Measurements from ENCODE around the gene TRIM56. TPM values are rescaled to one million over a fixed set of nuclear protein-coding genes. Genes with fewer than 3 reads are reported as not detected.
"Not testable (repeated sequence)": the region's sequence is repeated elsewhere in the genome, so short reads cannot be mapped to it uniquely, and the experiment has no call there.

TRIM56 gene
- total and polyA plus RNA-seq, 7 donors: 3.2 to 15.7 (median 12.6) TPM

DNA sequence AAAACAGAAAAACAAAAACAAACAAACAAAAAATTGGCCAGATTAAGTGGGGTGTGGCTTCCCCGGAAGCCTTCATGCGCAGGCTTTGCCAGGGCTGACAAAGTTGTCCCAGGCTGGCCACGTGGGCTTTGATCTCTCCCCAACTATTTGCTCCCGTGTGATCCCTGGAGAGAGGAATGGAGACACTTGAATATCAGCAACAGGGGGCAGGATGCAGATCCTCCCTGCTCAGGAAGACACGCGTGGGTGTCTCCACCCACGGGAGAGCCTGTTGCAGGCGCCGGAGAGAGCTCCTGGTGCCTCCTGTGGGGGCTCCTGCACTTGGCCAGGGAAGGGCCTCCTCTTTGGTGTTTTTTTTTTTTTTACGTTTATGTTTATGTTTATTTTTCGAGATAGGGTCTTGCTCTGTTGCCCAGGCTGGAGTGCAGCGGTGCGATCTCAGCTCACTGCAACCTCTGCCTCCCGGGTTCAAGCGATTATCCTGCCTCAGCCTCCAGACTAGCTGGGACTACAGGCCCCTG, 19.0 kb downstream of the TRIM56 start:
- DNase-seq (peak in 1 of 2 donors; percentile 37), ATAC-seq (no peak)
- Histone ChIP-seq H3K9me3 (no peaks in the 10 kb centered on the region), H3K27ac (no peak overlapping the region), H3K4me1 (peaks cover 13% of the 10 kb centered on the region), H3K27me3 (ENCODE audit: insufficient read depth in 3 of 3, low read length in 2 of 3) (peaks cover 0 to 29% (median 9%) of the 10 kb centered on the region in 3 donors), H3K4me3 (no peak overlapping the region), H3K36me3 (ENCODE audit: insufficient read depth in 1 of 2, low read depth in 1 of 2) (no peaks in the 10 kb centered on the region)
- intact Hi-C loops (cut with DNase I): no loop called here
- TF ChIP-seq CTCF (IDR thresholded peaks at IDR 0.05): no peak
- WGBS, 3 donors: 58 to 71% (median 61%) methylated on average over 15 of the region's 15 CpGs

DNA sequence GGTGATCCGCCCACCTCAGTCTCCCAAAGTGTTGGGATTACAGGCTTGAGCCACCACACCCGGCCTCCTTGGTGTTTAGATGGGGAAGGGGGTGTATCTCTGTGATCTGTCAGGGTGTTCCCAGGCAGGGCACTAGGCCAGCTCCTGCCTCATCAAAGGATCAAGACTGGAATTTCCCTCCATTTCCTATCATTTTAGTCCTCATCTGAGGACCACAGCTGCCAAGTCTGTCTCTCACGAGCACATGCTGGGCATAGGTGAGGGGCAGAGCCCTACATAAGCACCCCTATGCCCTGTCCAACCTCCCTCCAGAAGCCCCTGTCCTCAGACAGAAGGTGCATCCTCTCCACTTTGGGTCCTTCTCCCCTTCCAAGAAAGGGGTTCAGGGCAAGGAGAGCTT, 19.5 kb downstream of the TRIM56 start:
- Histone ChIP-seq H3K27me3 (ENCODE audit: insufficient read depth in 3 of 3, low read length in 2 of 3) (peaks cover 0 to 31% (median 9%) of the 10 kb centered on the region in 3 donors), H3K9me3 (no peaks in the 10 kb centered on the region), H3K27ac (no peak overlapping the region), H3K4me1 (peaks cover 7% of the 10 kb centered on the region), H3K36me3 (ENCODE audit: insufficient read depth in 1 of 2, low read depth in 1 of 2) (no peaks in the 10 kb centered on the region), H3K4me3 (no peak overlapping the region)
- intact Hi-C loops (cut with DNase I): no loop called here
- WGBS, 3 donors: 59 to 84% (median 65%) methylated on average over 3 of the region's 3 CpGs
- ATAC-seq (no peak), DNase-seq (no peak)
- no peak for TF ChIP-seq CTCF (IDR thresholded peaks at IDR 0.05)

GRCh38 chr7:101105248-101105647, 20.0 kb downstream of the TRIM56 start:
- H3K9me3 ChIP-seq; intact Hi-C loops (cut with DNase I); H3K4me1 ChIP-seq; H3K4me3 ChIP-seq; H3K27ac ChIP-seq; H3K36me3 ChIP-seq (ENCODE audit: insufficient read depth in 1 of 2, low read depth in 1 of 2); ATAC-seq: not testable (repeated sequence)
- peaks cover 0 to 35% (median 9%) of the 10 kb centered on the region in 3 donors for H3K27me3 ChIP-seq (ENCODE audit: insufficient read depth in 3 of 3, low read length in 2 of 3)
- 73 to 79% (median 79%) methylated on average over 5 of the region's 5 CpGs for WGBS, 3 donors
- DNase-seq: peak in 1 of 2 donors; percentile 14

- H3K27ac ChIP-seq: no peak overlapping the region
- TF ChIP-seq CTCF (IDR thresholded peaks at IDR 0.05): no peak
- no peaks in the 10 kb centered on the region for H3K36me3 ChIP-seq (ENCODE audit: insufficient read depth in 1 of 2, low read depth in 1 of 2)
- H3K4me3 ChIP-seq: no peak overlapping the region
- DNase-seq: no peak
- H3K9me3 ChIP-seq: no peaks in the 10 kb centered on the region
- 90 to 98% (median 91%) methylated on average over 7 of the region's 7 CpGs for WGBS, 3 donors
- no peaks in the 10 kb centered on the region for H3K4me1 ChIP-seq
- intact Hi-C loops (cut with DNase I): no loop called here
- peaks cover 0 to 32% (median 6%) of the 10 kb centered on the region in 3 donors for H3K27me3 ChIP-seq (ENCODE audit: insufficient read depth in 3 of 3, low read length in 2 of 3)
- ATAC-seq: no peak
Observed at GRCh38 chr7:101106386-101106785, 21.1 kb downstream of the TRIM56 start.

DNA sequence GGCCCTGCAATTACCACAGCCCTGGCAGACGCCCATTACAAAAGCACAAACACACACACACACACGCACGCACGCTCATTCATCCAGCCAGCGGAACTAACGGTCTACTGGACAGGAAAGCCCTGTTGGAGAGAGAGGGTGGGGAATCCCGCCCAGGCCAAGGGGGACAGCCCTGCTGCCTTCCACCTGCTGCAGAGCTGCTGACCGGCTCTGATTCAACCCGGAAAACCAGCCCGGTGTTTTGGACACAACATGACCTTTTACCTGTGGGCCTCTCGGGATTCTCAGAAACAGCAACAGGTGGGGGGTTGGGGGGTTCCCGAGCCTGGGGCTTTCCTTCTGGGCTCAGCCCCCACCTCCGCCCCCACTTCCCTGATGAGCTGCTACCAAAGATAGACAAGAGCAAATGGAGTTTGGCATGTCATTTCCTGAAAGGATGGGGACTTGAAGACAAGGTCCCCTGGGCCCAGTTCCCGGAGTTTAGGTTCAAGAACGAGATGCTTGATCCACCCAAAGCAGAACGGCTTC, 23.1 kb downstream of the TRIM56 start:
- no peaks in the 10 kb centered on the region for H3K4me1 ChIP-seq
- 16 to 26% (median 18%) methylated on average over 16 of the region's 16 CpGs for WGBS, 3 donors
- peak; percentile 59 to 85 for DNase-seq
- ATAC-seq: peak; percentile 48 to 76 (median 68)
- no peaks in the 10 kb centered on the region for H3K9me3 ChIP-seq
- H3K27me3 ChIP-seq (ENCODE audit: insufficient read depth in 3 of 3, low read length in 2 of 3): peaks cover 0 to 29% (median 6%) of the 10 kb centered on the region in 3 donors
- TF ChIP-seq CTCF (IDR thresholded peaks at IDR 0.05): no peak
- intact Hi-C loops (cut with DNase I): no loop called here
- no peaks in the 10 kb centered on the region for H3K36me3 ChIP-seq (ENCODE audit: insufficient read depth in 1 of 2, low read depth in 1 of 2)
- H3K4me3 ChIP-seq: no peak overlapping the region
- H3K27ac ChIP-seq: peak overlapping the region; percentile 30
